ENCODE results near the gene NOVA2. TPM values are rescaled to one million over a fixed set of nuclear protein-coding genes. Genes with fewer than 3 reads are reported as not detected.

NOVA2 gene
- total RNA-seq, 2 donors from 2014 or later = 1.5 to 3.9 TPM

GRCh38 chr19:45887200-45887710, 86.4 kb downstream of the NOVA2 start:
- Histone ChIP-seq H3K27me3 (no peaks in the 10 kb centered on the region), H3K27ac (peak overlapping the region; percentile 90 to 93), H3K9me3 (no peaks in the 10 kb centered on the region), H3K36me3 (peaks cover 10% of the 10 kb centered on the region), H3K4me3 (peak overlapping the region; percentile 74 to 84), H3K4me1 (peaks cover 0 to 41% of the 10 kb centered on the region in 2 donors)
- no peak for DNase-seq (ENCODE audit: low spot score)
- TF ChIP-seq, protein P1, sequence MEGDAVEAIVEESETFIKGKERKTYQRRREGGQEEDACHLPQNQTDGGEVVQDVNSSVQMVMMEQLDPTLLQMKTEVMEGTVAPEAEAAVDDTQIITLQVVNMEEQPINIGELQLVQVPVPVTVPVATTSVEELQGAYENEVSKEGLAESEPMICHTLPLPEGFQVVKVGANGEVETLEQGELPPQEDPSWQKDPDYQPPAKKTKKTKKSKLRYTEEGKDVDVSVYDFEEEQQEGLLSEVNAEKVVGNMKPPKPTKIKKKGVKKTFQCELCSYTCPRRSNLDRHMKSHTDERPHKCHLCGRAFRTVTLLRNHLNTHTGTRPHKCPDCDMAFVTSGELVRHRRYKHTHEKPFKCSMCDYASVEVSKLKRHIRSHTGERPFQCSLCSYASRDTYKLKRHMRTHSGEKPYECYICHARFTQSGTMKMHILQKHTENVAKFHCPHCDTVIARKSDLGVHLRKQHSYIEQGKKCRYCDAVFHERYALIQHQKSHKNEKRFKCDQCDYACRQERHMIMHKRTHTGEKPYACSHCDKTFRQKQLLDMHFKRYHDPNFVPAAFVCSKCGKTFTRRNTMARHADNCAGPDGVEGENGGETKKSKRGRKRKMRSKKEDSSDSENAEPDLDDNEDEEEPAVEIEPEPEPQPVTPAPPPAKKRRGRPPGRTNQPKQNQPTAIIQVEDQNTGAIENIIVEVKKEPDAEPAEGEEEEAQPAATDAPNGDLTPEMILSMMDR (IDR thresholded peaks at IDR 0.05) = no peak

DNA sequence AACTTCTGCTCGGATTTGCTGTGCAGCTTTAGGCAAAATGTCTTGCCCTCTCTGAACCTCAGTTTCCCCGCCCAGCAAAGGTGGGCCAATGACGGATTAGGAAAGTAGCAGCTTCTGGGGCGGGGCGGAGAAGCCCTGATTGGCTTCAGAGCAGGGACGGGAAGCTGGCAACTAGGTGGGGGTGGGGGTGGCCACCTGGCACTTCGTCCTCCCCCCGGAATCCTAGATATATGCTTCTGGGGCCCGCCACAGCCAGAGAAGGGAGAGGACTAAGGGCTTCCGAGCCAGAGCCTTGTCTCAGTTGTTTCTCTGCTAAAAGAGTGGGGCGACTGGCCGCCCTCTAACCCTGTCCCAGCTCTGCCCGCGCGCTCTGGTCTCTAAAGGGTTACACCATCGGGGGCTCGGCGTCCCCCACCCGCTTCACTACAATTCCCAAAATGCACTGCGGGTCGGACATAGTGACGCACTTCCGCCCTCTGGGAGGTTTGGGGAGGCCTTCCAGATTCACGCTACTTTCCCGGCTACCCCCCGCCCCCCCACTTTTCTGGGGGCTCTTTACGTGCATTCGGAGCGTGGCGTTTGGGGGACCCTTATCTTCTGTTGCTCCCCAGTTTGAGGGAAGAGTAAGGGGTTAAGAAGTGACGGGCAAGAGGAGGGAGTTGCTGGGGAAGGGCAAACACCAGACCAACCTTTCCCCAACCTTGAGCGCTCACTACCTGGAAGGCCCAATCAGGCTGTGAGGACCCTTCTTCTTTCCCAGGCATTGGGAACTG, 87.1 kb downstream of the NOVA2 start:
- no peaks in the 10 kb centered on the region for H3K9me3 ChIP-seq
- no peaks in the 10 kb centered on the region for H3K27me3 ChIP-seq
- H3K4me1 ChIP-seq = peaks cover 0 to 44% of the 10 kb centered on the region in 2 donors
- peak overlapping the region; percentile 90 to 93 for H3K27ac ChIP-seq
- H3K4me3 ChIP-seq = peak overlapping the region; percentile 74 to 84
- TF ChIP-seq, protein P1 (IDR thresholded peaks at IDR 0.05) = no peak
- peaks cover 10% of the 10 kb centered on the region for H3K36me3 ChIP-seq
- peak; percentile 95 for DNase-seq (ENCODE audit: low spot score)

DNA sequence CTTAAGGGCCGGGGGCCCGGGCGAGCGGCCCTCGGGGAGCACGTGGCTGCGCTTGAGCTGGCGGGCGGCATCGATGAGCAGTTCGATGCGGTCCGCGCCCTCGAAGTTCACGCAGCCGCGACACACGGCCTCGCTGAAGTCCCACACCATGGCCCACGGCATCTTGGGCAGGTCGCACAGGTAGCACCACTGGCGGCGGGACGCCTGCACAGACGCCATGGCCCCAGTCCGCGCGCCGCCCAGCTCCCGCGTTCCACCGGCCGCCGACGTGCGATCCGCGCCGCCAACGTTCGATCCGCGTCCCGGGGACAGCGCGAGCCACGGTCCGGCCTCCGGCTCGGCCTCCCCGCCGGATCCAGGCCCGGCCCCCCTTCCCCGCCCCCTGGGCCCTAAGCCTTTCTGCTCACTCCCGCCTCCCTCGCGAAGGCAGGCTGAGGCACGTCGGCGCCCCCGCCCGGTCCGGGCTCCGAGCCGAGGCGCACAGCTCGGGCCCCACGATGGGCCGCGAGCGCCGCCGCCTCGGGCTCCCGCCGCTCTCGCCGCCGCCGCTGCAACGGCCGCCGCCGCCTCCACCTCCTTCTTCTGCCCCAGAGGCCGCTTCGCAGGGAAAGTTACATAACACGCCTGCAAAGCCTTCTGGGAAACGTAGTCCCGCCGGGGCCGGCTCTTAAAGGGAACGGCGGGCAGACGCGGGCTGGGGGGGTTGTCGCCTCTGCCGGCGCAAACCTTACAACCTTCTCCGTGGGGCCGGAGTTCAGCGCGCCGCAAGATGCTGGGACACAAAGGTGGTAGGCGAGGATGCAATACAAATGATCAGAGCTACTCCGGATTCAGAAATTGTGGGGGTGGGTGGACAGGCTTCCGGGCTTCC, 87.9 kb downstream of the NOVA2 start, which contains the start of gene IRF2BP1:
TSS of gene IRF2BP1 (minus strand) at position 586 of the 871 bp plus-strand sequence. CDS start at position 219, 367 bp downstream.
- Histone ChIP-seq H3K4me3 (peak within 1 kb of the TSS; percentile 74 to 84), H3K4me1 (peaks cover 0 to 44% of the 10 kb centered on the region in 2 donors), H3K9me3 (no peaks in the 10 kb centered on the region), H3K27ac (peak within 1 kb of the TSS; percentile 90 to 93), H3K36me3 (peaks cover 10% of the 10 kb centered on the region), H3K27me3 (no peaks in the 10 kb centered on the region)
- TF ChIP-seq, protein P1 (IDR thresholded peaks at IDR 0.05) = no peak
- peak; percentile 94 for DNase-seq (ENCODE audit: low spot score)

- TF ChIP-seq, protein P1 (IDR thresholded peaks at IDR 0.05) = no peak
- Histone ChIP-seq H3K4me3 (peak overlapping the region; percentile 74 to 84), H3K9me3 (no peaks in the 10 kb centered on the region), H3K4me1 (peaks cover 0 to 44% of the 10 kb centered on the region in 2 donors), H3K27me3 (no peaks in the 10 kb centered on the region), H3K27ac (peak overlapping the region; percentile 90 to 93), H3K36me3 (peaks cover 10% of the 10 kb centered on the region)
- DNase-seq (ENCODE audit: low spot score) = no peak
Observed at GRCh38 chr19:45884682-45885555, 88.7 kb downstream of the NOVA2 start.
